Spleen (tissue), 11 donors: ENCODE results near the gene CD99. TPM values are rescaled to one million over a fixed set of nuclear protein-coding genes. Genes with fewer than 3 reads are reported as not detected.

ENCODE experiments used
- DNase-seq: peaks from one replicate; pipeline ENCODE4 v3.0.0-alpha.2; 2020
- H3K27ac ChIP-seq, 8 donors: fragments of 200-600 bp; sonication (generic) in 7 of 8; 1 replicate in 4 of 8; 2 replicates in 4 of 8; pipeline versions ENCODE4 v1.5.0 to v1.8.0; 2016 to 2021; ENCODE audit warnings: inconsistent platforms in 4 of 8, mild to moderate bottlenecking in 4 of 8, moderate library complexity in 1 of 8
- H3K27me3 ChIP-seq, 7 donors: fragments of 200-600 bp; sonication (generic) in 6 of 7; replicated peaks in 1 of 7; 1 replicate in 4 of 7; 2 replicates in 3 of 7; pipeline versions ENCODE4 v1.5.0 to v1.8.0; 2016 to 2021; ENCODE audit warnings: inconsistent platforms in 3 of 7, mild to moderate bottlenecking in 1 of 7
- H3K36me3 ChIP-seq, 6 donors: fragments of 200-600 bp; sonication (generic) in 5 of 6; 1 replicate in 4 of 6; 2 replicates in 2 of 6; pipeline versions ENCODE4 v1.5.0 to v1.8.0; 2016 to 2021; ENCODE audit warnings: inconsistent platforms in 2 of 6
- H3K4me1 ChIP-seq, 6 donors: fragments of 200-600 bp; sonication (generic) in 5 of 6; 1 replicate in 3 of 6; 2 replicates in 3 of 6; pipeline versions ENCODE4 v1.5.0 to v1.8.0; 2016 to 2021; ENCODE audit warnings: inconsistent platforms in 3 of 6
- H3K4me3 ChIP-seq, 8 donors: fragments of 200-600 bp; sonication (generic) in 7 of 8; 1 replicate in 4 of 8; 2 replicates in 4 of 8; pipeline versions ENCODE4 v1.5.0 to v1.8.0; 2016 to 2021; ENCODE audit warnings: inconsistent platforms in 4 of 8, mild to moderate bottlenecking in 4 of 8, moderate library complexity in 2 of 8
- H3K9me3 ChIP-seq, 8 donors: fragments of 200-600 bp; sonication (generic) in 7 of 8; 1 replicate in 4 of 8; 2 replicates in 4 of 8; pipeline versions ENCODE4 v1.5.0 to v1.8.0; 2016 to 2021; ENCODE audit warnings: inconsistent platforms in 4 of 8
- CTCF ChIP-seq, 11 experiments: fragments of 200-600 bp in 7 of 11; fragments of 450-650 bp in 4 of 11; sonication (generic) in 4 of 11; IDR thresholded peaks in 8 of 11; conservative IDR thresholded peaks in 3 of 11; 1 replicate in 7 of 11; 2 replicates in 4 of 11; pipeline versions ENCODE4 v1.4.0 to v1.8.0; 2016 to 2021; ENCODE audit warnings: antibody characterized with exemption in 11 of 11, inconsistent platforms in 4 of 11, mild to moderate bottlenecking in 1 of 11
- POLR2A ChIP-seq, 3 donors: fragments of 450-650 bp; IDR thresholded peaks; one replicate each; pipeline ENCODE4 v1.5.1; 2017; ENCODE audit warnings: antibody characterized with exemption in 3 of 3, mild to moderate bottlenecking in 1 of 3
- POLR2AphosphoS5 ChIP-seq, 3 donors: sonication (generic); formaldehyde crosslinking; IDR thresholded peaks; one replicate each; pipeline ENCODE4 v1.5.1; 2017; ENCODE audit warnings: antibody characterized with exemption in 3 of 3
- WGBS, 5 donors: extraction: QIAGEN DNeasy Blood & Tissue Kit in 3 of 5; methylation state at CpG; one replicate each; pipeline versions ENCODE4 v1.1.5 to v1.1.7; 2013 to 2018; 5-methylcytosine and 5-hydroxymethylcytosine counted together
- intact Hi-C: fragments of 100-400 bp; cut with DNase I; formaldehyde crosslinking; loops from one replicate; pipeline ENCODE4 v1.15.0; 2023; ENCODE audit warnings: low total_unique reads
- polyA plus RNA-seq, 3 donors: library from polyadenylated mRNA; stranded (reverse); fragments of 200-250 nt; gene quantifications; one replicate each; pipeline ENCODE4 v1.2.1, GENCODE V29; 2013
- total RNA-seq, 7 donors: library from RNA; depleted of rRNA in 3 of 7; stranded (reverse); fragments of >200 nt in 3 of 7; fragmentation: NEBNext Ultra II Directional in 4 of 7; extraction: Animal tissue kit (Norgen Biotek cat#: 25700) in 4 of 7; gene quantifications; one replicate each; pipeline versions ENCODE4 v1.1.0 to v1.2.1, GENCODE V29; 2016 to 2021
- donor health status: healthy with polysubstance abuse.
- donor health status: DM: no; HTN: no; CAD: no; lungs with moderate emphysema.
- donor health status: DM: no; HTN: no; CAD: no.
- donor health status: Bipolar disorder and iron deficiency.
- donor health status: healthy.
- donor health status: DM: no; HTN: no; CAD: no.
- donor health status: DM: yes; HTN: yes; CAD: no.

Gene CD99
- total and polyA plus RNA-seq, 10 donors = 101 to 316 (median 181) TPM

- H3K9me3 ChIP-seq = no peaks in the 10 kb centered on the region
- no peak for TF ChIP-seq CTCF (IDR thresholded peaks at IDR 0.05 in 8 of 11, conservative IDR thresholded peaks at IDR 0.05 in 3 of 11)
- TF ChIP-seq POLR2AphosphoS5 (IDR thresholded peaks at IDR 0.05) = peak in 1 of 3 donors; percentile 50
- H3K27ac ChIP-seq = peak overlapping the region; percentile 69 to 88 (median 84)
- H3K36me3 ChIP-seq = no peaks in the 10 kb centered on the region
- H3K4me3 ChIP-seq = peak overlapping the region; percentile 67 to 96 (median 90)
- DNase-seq = peak; percentile 84
- H3K27me3 ChIP-seq = no peaks in the 10 kb centered on the region
- intact Hi-C loops = loop anchor here (10.0 kb wide), 1 partner anchor 198 kb away; no protein-coding TSS in a partner anchor
- WGBS, 5 donors = 5 to 15% (median 8%) methylated on average over 24 of the region's 24 CpGs
- peaks cover 24 to 71% (median 61%) of the 10 kb centered on the region in 6 donors for H3K4me1 ChIP-seq
Observed at GRCh38 chrX:2692221-2693112, 1.4 kb downstream of the CD99 start.

- H3K36me3 ChIP-seq = peaks cover 0 to 3% (median 0%) of the 10 kb centered on the region in 6 donors
- H3K4me3 ChIP-seq = peak overlapping the region in 7 of 8 donors; percentile 85 to 96 (median 92)
- no peaks in the 10 kb centered on the region for H3K27me3 ChIP-seq
- H3K9me3 ChIP-seq = no peaks in the 10 kb centered on the region
- no peak for TF ChIP-seq POLR2AphosphoS5 (IDR thresholded peaks at IDR 0.05)
- no peak for TF ChIP-seq CTCF (IDR thresholded peaks at IDR 0.05 in 8 of 11, conservative IDR thresholded peaks at IDR 0.05 in 3 of 11)
- no peak for TF ChIP-seq POLR2A (IDR thresholded peaks at IDR 0.05)
- intact Hi-C loops = loop anchor here (10.0 kb wide), 1 partner anchor 199 kb away; no protein-coding TSS in a partner anchor
- H3K4me1 ChIP-seq = peaks cover 27 to 80% (median 70%) of the 10 kb centered on the region in 6 donors
- DNase-seq = peak; percentile 64
- peak overlapping the region in 7 of 8 donors; percentile 75 to 88 (median 86) for H3K27ac ChIP-seq
- 33 to 67% (median 51%) methylated on average over 11 to 15 of the region's 15 CpGs for WGBS, 5 donors
Observed at GRCh38 chrX:2693113-2694002, 2.3 kb downstream of the CD99 start.

GRCh38 chrX:2694914-2695267, 3.8 kb downstream of the CD99 start:
- H3K27ac ChIP-seq = peak overlapping the region in 5 of 8 donors; percentile 23 to 88 (median 87)
- no peaks in the 10 kb centered on the region for H3K27me3 ChIP-seq
- H3K4me3 ChIP-seq = no peak overlapping the region
- TF ChIP-seq POLR2A (IDR thresholded peaks at IDR 0.05) (no peak), POLR2AphosphoS5 (IDR thresholded peaks at IDR 0.05) (no peak), CTCF (IDR thresholded peaks at IDR 0.05 in 8 of 11, conservative IDR thresholded peaks at IDR 0.05 in 3 of 11) (no peak)
- no peaks in the 10 kb centered on the region for H3K9me3 ChIP-seq
- WGBS, 5 donors = 61 to 79% (median 76%) methylated on average over 7 of the region's 7 CpGs
- DNase-seq = no peak
- intact Hi-C loops = loop anchor here (10.0 kb wide), 1 partner anchor 200 kb away; no protein-coding TSS in a partner anchor
- peaks cover 34 to 95% (median 85%) of the 10 kb centered on the region in 6 donors for H3K4me1 ChIP-seq
- H3K36me3 ChIP-seq = peaks cover 0 to 17% (median 0%) of the 10 kb centered on the region in 6 donors
